HL-60 (cell line): Measurements from ENCODE around the gene ARHGAP40.

Source experiments
- DNase-seq, 2 experiments: peaks; one replicate each; pipeline ENCODE4 v3.0.0-alpha.2; 2010 to 2020; ENCODE audit warnings: low read depth in 1 of 2, low spot score in 1 of 2
- H3K27ac ChIP-seq: fragments of 250-450 bp; sonication (Bioruptor Pico); replicated peaks from 2 replicates; pipeline ENCODE4 v1.5.1; 2020; ENCODE audit warnings: mild to moderate bottlenecking, moderate library complexity
- H3K27me3 ChIP-seq: fragments of 250-450 bp; sonication (Bioruptor Pico); 2 replicates; pipeline ENCODE4 v1.5.1; 2021; ENCODE audit warnings: mild to moderate bottlenecking, moderate library complexity; ENCODE audit not compliant: insufficient read depth, poor library complexity, severe bottlenecking
- H3K4me3 ChIP-seq: replicated peaks from 2 replicates; pipeline ENCODE4 v1.5.1; 2011; ENCODE audit warnings: mild to moderate bottlenecking, control low read depth, low read length; ENCODE audit not compliant: insufficient read depth
- CTCF ChIP-seq: IDR thresholded peaks from one replicate; pipeline ENCODE4 v1.5.1; 2011; ENCODE audit warnings: low read length, control low read depth, inconsistent platforms; ENCODE audit not compliant: insufficient read depth
- GABPA ChIP-seq: IDR thresholded peaks from 2 replicates; pipeline ENCODE4 v1.6.1; 2012; ENCODE audit warnings: low read depth
- POLR2AphosphoS5 ChIP-seq: IDR thresholded peaks from 2 replicates; pipeline ENCODE4 v1.6.1; 2012; ENCODE audit warnings: low read depth
- REST ChIP-seq: IDR thresholded peaks from 2 replicates; pipeline ENCODE4 v1.6.1; 2012; ENCODE audit warnings: low read depth; ENCODE audit not compliant: insufficient replicate concordance
- SPI1 ChIP-seq: IDR thresholded peaks from 2 replicates; pipeline ENCODE4 v1.6.1; 2012; ENCODE audit warnings: low read depth, mild to moderate bottlenecking, borderline replicate concordance

Gene ARHGAP40

GRCh38 chr20:38692436-38693411, 91.1 kb downstream of the ARHGAP40 start:
- H3K27ac ChIP-seq = no peak overlapping the region
- peak in 1 of 2 experiments; percentile 37 for DNase-seq
- TF ChIP-seq POLR2AphosphoS5 = no peak
- TF ChIP-seq SPI1 = no peak
- peak; percentile 98 for TF ChIP-seq REST
- TF ChIP-seq GABPA = no peak
- no peak for TF ChIP-seq CTCF
- H3K27me3 ChIP-seq = no peaks in the 10 kb centered on the region
- no peak overlapping the region for H3K4me3 ChIP-seq

GRCh38 chr20:38697306-38697705, 95.7 kb downstream of the ARHGAP40 start:
- no peak for DNase-seq
- no peak overlapping the region for H3K27ac ChIP-seq

More at GRCh38 chr20:38697306-38697705, 95.7 kb downstream of the ARHGAP40 start:
- TF ChIP-seq GABPA (no peak), SPI1 (no peak), POLR2AphosphoS5 (no peak), REST (no peak), CTCF (no peak)
- Histone ChIP-seq H3K27me3 (no peaks in the 10 kb centered on the region), H3K4me3 (no peak overlapping the region)
